Tibial nerve (tissue), 4 donors: Measurements from ENCODE around the gene MAN2A1. TPM values are rescaled to one million over a fixed set of nuclear protein-coding genes. Genes with fewer than 3 reads are reported as not detected.

Experiments used
- DNase-seq, 2 donors: peaks; one replicate each; pipeline ENCODE4 v3.0.0-alpha.2; 2019; ENCODE audit warnings: low spot score in 2 of 2
- H3K27ac ChIP-seq, 4 donors: fragments of 200-600 bp; sonication (generic) in 3 of 4; one replicate each; pipeline ENCODE4 v1.5.1; 2017 to 2019; ENCODE audit warnings: mild to moderate bottlenecking in 1 of 4
- H3K27me3 ChIP-seq, 2 donors: fragments of 200-600 bp; sonication (generic) in 1 of 2; one replicate each; pipeline versions ENCODE4 v1.5.1 to v1.6.0; 2017 to 2019
- H3K36me3 ChIP-seq, 3 donors: fragments of 200-600 bp; sonication (generic); one replicate each; pipeline ENCODE4 v1.5.1; 2018 to 2019
- H3K4me1 ChIP-seq, 4 donors: fragments of 200-600 bp; sonication (generic) in 3 of 4; one replicate each; pipeline ENCODE4 v1.5.1; 2017 to 2019
- H3K4me3 ChIP-seq, 4 donors: fragments of 200-600 bp; sonication (generic) in 3 of 4; one replicate each; pipeline ENCODE4 v1.5.1; 2017 to 2019; ENCODE audit warnings: mild to moderate bottlenecking in 1 of 4, moderate library complexity in 1 of 4
- H3K9me3 ChIP-seq, 4 donors: fragments of 200-600 bp; sonication (generic) in 3 of 4; one replicate each; pipeline ENCODE4 v1.5.1; 2017 to 2019
- CTCF ChIP-seq, 5 experiments: fragments of 200-600 bp in 3 of 5; fragments of 450-650 bp in 2 of 5; sonication (generic) in 3 of 5; IDR thresholded peaks; one replicate each; pipeline ENCODE4 v1.5.1; 2016 to 2019; ENCODE audit warnings: antibody characterized with exemption in 5 of 5, mild to moderate bottlenecking in 3 of 5, moderate library complexity in 2 of 5
- EP300 ChIP-seq, 2 donors: sonication (generic); formaldehyde crosslinking; IDR thresholded peaks; one replicate each; pipeline ENCODE4 v1.6.1; 2017; ENCODE audit warnings: antibody characterized with exemption in 2 of 2, mild to moderate bottlenecking in 1 of 2
- POLR2A ChIP-seq, 2 donors: fragments of 450-650 bp; IDR thresholded peaks; one replicate each; pipeline ENCODE4 v1.6.1; 2017; ENCODE audit warnings: antibody characterized with exemption in 2 of 2, mild to moderate bottlenecking in 2 of 2, moderate library complexity in 2 of 2
- WGBS, 2 donors: methylation state at CpG; one replicate each; pipeline ENCODE4 v1.1.5; 2018; 5-methylcytosine and 5-hydroxymethylcytosine counted together
- total RNA-seq, 4 donors: library from RNA; depleted of rRNA; stranded (reverse); fragments of >200 nt; gene quantifications; one replicate each; pipeline ENCODE4 v1.1.0, GENCODE V29; 2016

Gene MAN2A1
- total RNA-seq, 4 donors from 2014 or later: 50.0 to 66.0 (median 56.7) TPM

GRCh38 chr5:109900461-109900860 lies 210.7 kb downstream of the MAN2A1 start:
- peaks cover 0 to 5% (median 0%) of the 10 kb centered on the region in 4 donors for H3K4me1 ChIP-seq
- 95 to 96% methylated on average over 3 of the region's 3 CpGs for WGBS, 2 donors

GRCh38 chr5:109900911-109901627 lies 211.3 kb downstream of the MAN2A1 start:
- WGBS, 2 donors: 90 to 94% methylated on average over 3 of the region's 3 CpGs
- no peak for TF ChIP-seq CTCF (IDR thresholded peaks at IDR 0.05)
- no peak for TF ChIP-seq EP300 (IDR thresholded peaks at IDR 0.05)
- no peak for TF ChIP-seq POLR2A (IDR thresholded peaks at IDR 0.05)
- Histone ChIP-seq H3K36me3 (no peaks in the 10 kb centered on the region), H3K4me1 (peaks cover 0 to 5% (median 0%) of the 10 kb centered on the region in 4 donors), H3K4me3 (no peak overlapping the region), H3K9me3 (no peaks in the 10 kb centered on the region), H3K27me3 (no peaks in the 10 kb centered on the region), H3K27ac (no peak overlapping the region)
- no peak for DNase-seq

More at GRCh38 chr5:109900461-109900860, 210.7 kb downstream of the MAN2A1 start:
- H3K9me3 ChIP-seq: no peaks in the 10 kb centered on the region
- no peak for TF ChIP-seq EP300 (IDR thresholded peaks at IDR 0.05)
- no peak for TF ChIP-seq CTCF (IDR thresholded peaks at IDR 0.05)
- no peak for TF ChIP-seq POLR2A (IDR thresholded peaks at IDR 0.05)
- no peaks in the 10 kb centered on the region for H3K36me3 ChIP-seq
- H3K27me3 ChIP-seq: no peaks in the 10 kb centered on the region
- DNase-seq: no peak
- no peak overlapping the region for H3K27ac ChIP-seq
- H3K4me3 ChIP-seq: no peak overlapping the region

GRCh38 chr5:109901628-109901981 lies 211.9 kb downstream of the MAN2A1 start:
- Histone ChIP-seq H3K27me3 (no peaks in the 10 kb centered on the region), H3K9me3 (no peaks in the 10 kb centered on the region), H3K27ac (no peak overlapping the region), H3K36me3 (no peaks in the 10 kb centered on the region), H3K4me1 (peaks cover 0 to 5% (median 0%) of the 10 kb centered on the region in 4 donors), H3K4me3 (no peak overlapping the region)
- 94 to 100% methylated on average over 1 of the region's 1 CpG for WGBS, 2 donors
- no peak for DNase-seq
- TF ChIP-seq POLR2A (IDR thresholded peaks at IDR 0.05): no peak
- TF ChIP-seq EP300 (IDR thresholded peaks at IDR 0.05): no peak
- TF ChIP-seq CTCF (IDR thresholded peaks at IDR 0.05): no peak

GRCh38 chr5:109903061-109903460 lies 213.3 kb downstream of the MAN2A1 start:
- 55 to 71% methylated on average over 2 of the region's 2 CpGs for WGBS, 2 donors
- DNase-seq: no peak
- Histone ChIP-seq H3K27ac (no peak overlapping the region), H3K4me1 (peaks cover 0 to 15% (median 0%) of the 10 kb centered on the region in 4 donors), H3K27me3 (no peaks in the 10 kb centered on the region), H3K4me3 (no peak overlapping the region), H3K36me3 (no peaks in the 10 kb centered on the region), H3K9me3 (no peaks in the 10 kb centered on the region)
- TF ChIP-seq POLR2A (IDR thresholded peaks at IDR 0.05) (no peak), EP300 (IDR thresholded peaks at IDR 0.05) (no peak), CTCF (IDR thresholded peaks at IDR 0.05) (no peak)

- no peaks in the 10 kb centered on the region for H3K27me3 ChIP-seq
- H3K4me3 ChIP-seq: no peak overlapping the region
- H3K4me1 ChIP-seq: peaks cover 0 to 10% (median 0%) of the 10 kb centered on the region in 4 donors
- H3K27ac ChIP-seq: no peak overlapping the region
- WGBS, 2 donors: 46 to 47% methylated on average over 1 of the region's 1 CpG
- TF ChIP-seq EP300 (IDR thresholded peaks at IDR 0.05) (no peak), POLR2A (IDR thresholded peaks at IDR 0.05) (no peak), CTCF (IDR thresholded peaks at IDR 0.05) (no peak)
- H3K36me3 ChIP-seq: no peaks in the 10 kb centered on the region
- no peaks in the 10 kb centered on the region for H3K9me3 ChIP-seq
- DNase-seq: no peak
Measured at GRCh38 chr5:109905906-109906305, 216.2 kb downstream of the MAN2A1 start.
